Measurements from ENCODE around the gene HOXA3. TPM values are rescaled to one million over a fixed set of nuclear protein-coding genes. Genes with fewer than 3 reads are reported as not detected.
A peak's percentile ranks its signal among the peaks of the same experiment; 100 is the strongest.

HOXA3 gene
- total and polyA plus RNA-seq, 2 of the 13 experiments (the other 11 are each of a cell fraction or from before 2014, with no cell fraction given), result 2.9 to 4.6 TPM

DNA sequence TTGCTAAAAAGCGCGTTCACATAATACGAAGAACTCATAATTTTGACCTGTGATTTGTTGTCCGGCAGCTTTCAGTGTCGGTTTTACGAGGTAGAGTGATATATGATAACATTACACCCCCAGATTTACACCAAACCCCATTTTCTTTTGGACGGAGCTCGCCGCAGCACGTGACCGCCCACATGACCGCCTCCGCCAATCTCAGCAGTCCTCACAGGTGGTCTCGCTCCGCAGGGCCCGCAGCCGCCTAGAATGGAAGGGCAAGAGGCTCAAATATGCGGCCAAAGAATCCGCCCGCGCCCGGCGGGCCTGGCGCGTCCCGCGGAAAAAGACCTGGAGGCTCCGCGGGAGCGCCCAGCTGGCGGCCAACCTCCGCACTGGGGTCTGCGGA is 4.1 kb upstream of the HOXA3 start, which contains the start of gene HOXA7:
Gene HOXA7 (minus strand): TSS at position 168 of the 391 bp plus-strand sequence. CDS start 130 bp downstream, at position 38.
- Histone ChIP-seq H3K4me2 (ENCODE audit: low read depth, low read length) (peak within 1 kb of the TSS; percentile 60), H3K36me3 (replicated peaks in 1 of 2; ENCODE audit: control insufficient read depth in 1 of 2, insufficient read depth in 2 of 2, low read length in 2 of 2) (no peaks in the 10 kb centered on the region), H3K9me3 (ENCODE audit: low read length) (no peaks in the 10 kb centered on the region), H3K9ac (ENCODE audit: insufficient read depth, low read depth, low read length) (no peak within 1 kb of the TSS), H3K4me1 (ENCODE audit: insufficient read depth, low read length) (peaks cover 28% of the 10 kb centered on the region), H3K27ac (ENCODE audit: extremely low read length, insufficient read depth, low read length) (no peak within 1 kb of the TSS), H3K4me3 (replicated peaks in 1 of 3; ENCODE audit: insufficient read depth in 1 of 3, low read depth in 2 of 3, low read length in 3 of 3) (peak within 1 kb of the TSS; percentile 40 to 48 (median 42); a peak in 5 of 6 replicates), H3K79me2 (ENCODE audit: insufficient read depth, low read length) (no peaks in the 10 kb centered on the region), H4K20me1 (ENCODE audit: insufficient read depth, low read length) (no peaks in the 10 kb centered on the region), H3K27me3 (ENCODE audit: control insufficient read depth in 1 of 2, insufficient read depth in 2 of 2, low read length in 2 of 2) (peaks cover 6 to 56% of the 10 kb centered on the region in 2 experiments), H2AFZ (ENCODE audit: low read length) (no peak within 1 kb of the TSS)
- ChIA-PET POLR2A (interaction anchor here (0.6 kb wide), 1 partner anchor 35 kb away, joined by 3 read pairs; no protein-coding TSS in a partner anchor), CTCF (ENCODE audit: low intra/inter-chr PET ratio, low total read pairs) (no interaction called here)
- 46% methylated on average over 15 of the region's 33 CpGs for WGBS (ENCODE audit: low lambda C conversion rate)
- TF ChIP-seq, protein P1, sequence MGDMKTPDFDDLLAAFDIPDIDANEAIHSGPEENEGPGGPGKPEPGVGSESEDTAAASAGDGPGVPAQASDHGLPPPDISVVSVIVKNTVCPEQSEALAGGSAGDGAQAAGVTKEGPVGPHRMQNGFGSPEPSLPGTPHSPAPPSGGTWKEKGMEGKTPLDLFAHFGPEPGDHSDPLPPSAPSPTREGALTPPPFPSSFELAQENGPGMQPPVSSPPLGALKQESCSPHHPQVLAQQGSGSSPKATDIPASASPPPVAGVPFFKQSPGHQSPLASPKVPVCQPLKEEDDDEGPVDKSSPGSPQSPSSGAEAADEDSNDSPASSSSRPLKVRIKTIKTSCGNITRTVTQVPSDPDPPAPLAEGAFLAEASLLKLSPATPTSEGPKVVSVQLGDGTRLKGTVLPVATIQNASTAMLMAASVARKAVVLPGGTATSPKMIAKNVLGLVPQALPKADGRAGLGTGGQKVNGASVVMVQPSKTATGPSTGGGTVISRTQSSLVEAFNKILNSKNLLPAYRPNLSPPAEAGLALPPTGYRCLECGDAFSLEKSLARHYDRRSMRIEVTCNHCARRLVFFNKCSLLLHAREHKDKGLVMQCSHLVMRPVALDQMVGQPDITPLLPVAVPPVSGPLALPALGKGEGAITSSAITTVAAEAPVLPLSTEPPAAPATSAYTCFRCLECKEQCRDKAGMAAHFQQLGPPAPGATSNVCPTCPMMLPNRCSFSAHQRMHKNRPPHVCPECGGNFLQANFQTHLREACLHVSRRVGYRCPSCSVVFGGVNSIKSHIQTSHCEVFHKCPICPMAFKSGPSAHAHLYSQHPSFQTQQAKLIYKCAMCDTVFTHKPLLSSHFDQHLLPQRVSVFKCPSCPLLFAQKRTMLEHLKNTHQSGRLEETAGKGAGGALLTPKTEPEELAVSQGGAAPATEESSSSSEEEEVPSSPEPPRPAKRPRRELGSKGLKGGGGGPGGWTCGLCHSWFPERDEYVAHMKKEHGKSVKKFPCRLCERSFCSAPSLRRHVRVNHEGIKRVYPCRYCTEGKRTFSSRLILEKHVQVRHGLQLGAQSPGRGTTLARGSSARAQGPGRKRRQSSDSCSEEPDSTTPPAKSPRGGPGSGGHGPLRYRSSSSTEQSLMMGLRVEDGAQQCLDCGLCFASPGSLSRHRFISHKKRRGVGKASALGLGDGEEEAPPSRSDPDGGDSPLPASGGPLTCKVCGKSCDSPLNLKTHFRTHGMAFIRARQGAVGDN (CRISPR knock-in tag; IDR thresholded peaks at IDR 0.05), result peak; percentile 12; the same call in 1 of the 2 replicates
- TF ChIP-seq, protein P2, sequence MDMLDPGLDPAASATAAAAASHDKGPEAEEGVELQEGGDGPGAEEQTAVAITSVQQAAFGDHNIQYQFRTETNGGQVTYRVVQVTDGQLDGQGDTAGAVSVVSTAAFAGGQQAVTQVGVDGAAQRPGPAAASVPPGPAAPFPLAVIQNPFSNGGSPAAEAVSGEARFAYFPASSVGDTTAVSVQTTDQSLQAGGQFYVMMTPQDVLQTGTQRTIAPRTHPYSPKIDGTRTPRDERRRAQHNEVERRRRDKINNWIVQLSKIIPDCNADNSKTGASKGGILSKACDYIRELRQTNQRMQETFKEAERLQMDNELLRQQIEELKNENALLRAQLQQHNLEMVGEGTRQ (IDR thresholded peaks at IDR 0.05; ENCODE audit: low read depth, low read length), result peak; percentile 87
- TF ChIP-seq, protein P2 (CRISPR knock-in tag; IDR thresholded peaks at IDR 0.05; ENCODE audit: borderline replicate concordance), result peak; percentile 74; the same call in 1 of the 2 replicates
- no peak for TF ChIP-seq HNRNPUL1 (IDR thresholded peaks at IDR 0.05; ENCODE audit: low read depth, low read length)
- peak; percentile 47; the same call in 1 of the 2 replicates for TF ChIP-seq RAD51 (IDR thresholded peaks at IDR 0.05; ENCODE audit: borderline replicate concordance)
- no peak for TF ChIP-seq ZBTB3 (CRISPR knock-in tag; IDR thresholded peaks at IDR 0.05; ENCODE audit: borderline replicate concordance, low read depth)
- TF ChIP-seq ZNF678 (CRISPR knock-in tag; IDR thresholded peaks at IDR 0.05), result no peak
- FAIRE-seq (no peak), ATAC-seq (no peak), DNase-seq (ENCODE audit: low spot score) (no peak)
- intact Hi-C loops (cut with micrococcal nuclease; ENCODE audit: unreplicated experiment) (no loop called here), in situ Hi-C loops (cut with HindIII; ENCODE audit: extremely low pct_ligation_motif_present, low pct_unique_long_range_greater_than_20kb) (loop anchor here (5.0 to 25.0 kb wide), 2 partner anchors 789 to 1069 kb away; no protein-coding TSS in a partner anchor)
- no TSS peak for BruUV-seq (replicated peaks)

All from HepG2 (cell line).